Heart right ventricle (tissue), 16 donors: ENCODE data around the gene PHACTR3. TPM values are rescaled to one million over a fixed set of nuclear protein-coding genes. Genes with fewer than 3 reads are reported as not detected.

Experiments used
- ATAC-seq, 8 donors: fragments of 200-7000 bp; cut with Tn5 transposase; one replicate each; pipeline ENCODE4 v1.9.1; 2020; ENCODE audit warnings: mild to moderate bottlenecking in 8 of 8, moderate library complexity in 8 of 8, moderate number of reproducible peaks in 1 of 8
- DNase-seq, 2 donors: peaks; one replicate each; pipeline ENCODE4 v3.0.0-alpha.2; 2020
- H3K27ac ChIP-seq, 10 donors: fragments of 200-600 bp; sonication (generic) in 2 of 10; one replicate each; pipeline versions ENCODE4 v1.5.0 to v1.8.0; 2020 to 2022; ENCODE audit warnings: mild to moderate bottlenecking in 3 of 10
- H3K27me3 ChIP-seq, 7 donors: fragments of 200-600 bp; one replicate each; pipeline ENCODE4 v1.8.0; 2021 to 2022; ENCODE audit warnings: mild to moderate bottlenecking in 2 of 7
- H3K36me3 ChIP-seq, 9 donors: fragments of 200-600 bp; sonication (generic) in 1 of 9; one replicate each; pipeline versions ENCODE4 v1.5.0 to v1.8.0; 2020 to 2022; ENCODE audit warnings: mild to moderate bottlenecking in 2 of 9
- H3K4me1 ChIP-seq, 9 donors: fragments of 200-600 bp; sonication (generic) in 1 of 9; one replicate each; pipeline versions ENCODE4 v1.5.0 to v1.8.0; 2020 to 2022; ENCODE audit warnings: mild to moderate bottlenecking in 4 of 9
- H3K4me3 ChIP-seq, 10 donors: fragments of 200-600 bp; sonication (generic) in 2 of 10; one replicate each; pipeline versions ENCODE4 v1.5.0 to v1.8.0; 2020 to 2022; ENCODE audit warnings: mild to moderate bottlenecking in 7 of 10, moderate library complexity in 2 of 10
- H3K9me3 ChIP-seq, 11 donors: fragments of 200-600 bp in 10 of 11; sonication (generic) in 2 of 11; one replicate each; pipeline versions ENCODE4 v1.5.0 to v1.8.0; 2013 to 2022; ENCODE audit warnings: mild to moderate bottlenecking in 2 of 11, control low read depth in 1 of 11, moderate library complexity in 1 of 11
- WGBS, 2 donors: extraction: QIAGEN DNeasy Blood & Tissue Kit; methylation state at CpG; one replicate each; pipeline ENCODE4 v1.1.7; 2013; ENCODE audit warnings: inconsistent platforms in 1 of 2; 5-methylcytosine and 5-hydroxymethylcytosine counted together
- intact Hi-C, 10 donors: fragments of 100-400 bp; cut with DNase I; formaldehyde crosslinking; loops; one replicate each; pipeline versions ENCODE4 v1.11.1 to v1.14.2; 2022
- polyA plus RNA-seq, 2 donors: library from polyadenylated mRNA; stranded (reverse); fragments of 200-250 nt; gene quantifications; one replicate each; pipeline ENCODE4 v1.2.3, GENCODE V29; 2013
- total RNA-seq, 10 donors: library from RNA; stranded (reverse); fragmentation: NEBNext Ultra II Directional in 3 of 10; extraction: Animal tissue kit (Norgen Biotek cat#: 25700) in 3 of 10; gene quantifications; one replicate each; pipeline versions ENCODE4 v1.2.1 to v1.2.4, GENCODE V29; 2021 to 2023
- TF ChIP-seq, protein P1 (sequence below), 9 donors: fragments of 200-600 bp; sonication (generic) in 2 of 9; IDR thresholded peaks; one replicate each; pipeline versions ENCODE4 v1.5.0 to v1.8.0; 2021 to 2022; ENCODE audit warnings: antibody characterized with exemption in 9 of 9, mild to moderate bottlenecking in 5 of 9, moderate library complexity in 1 of 9
- donor health status: Arrhythmogenic right ventricular cardiomyopathy.
- donor health status: ischemic (EF 13 %, LVEDD 7.1; RV severe dilation, severe dysfunction).
- donor health status: healthy with polysubstance abuse.
- donor health status: DM: no; HTN: yes; CAD: no.
- donor health status: DM: no; HTN: no; CAD: no.
- donor health status: ischemic (EF 25% LVEDD 6.9; RV normal size, moderate dysfunction).
- donor health status: ischemic (EF 25% LVEDD 5.7; RV mildly dilated, moderate dysfunction).
- donor health status: healthy.
- donor health status: DM: yes; HTN: yes; CAD: no.
- donor health status: Ischemic cardiomyopathy.
- donor health status: ischemic (EF 35%, LVEDD 5.7; RV mildly dilated, moderate dysfunction).
- donor health status: nonischemic (EF 11% LVEDD 7.7; RV severe dilation, severe dysfunction).
- donor health status: DM: yes; HTN: yes; CAD: no.
- donor health status: PGD.
- donor health status: ischemic (EF 29% LVEDD 5.4; RV normal size, mild dysfunction).
- donor health status: nonischemic (EF 23%, LVEDD 6.1; RV moderate dilation, normal function).

Gene PHACTR3
- total and polyA plus RNA-seq, 12 donors, result 0.51 to 24.1 (median 3.7) TPM

DNA sequence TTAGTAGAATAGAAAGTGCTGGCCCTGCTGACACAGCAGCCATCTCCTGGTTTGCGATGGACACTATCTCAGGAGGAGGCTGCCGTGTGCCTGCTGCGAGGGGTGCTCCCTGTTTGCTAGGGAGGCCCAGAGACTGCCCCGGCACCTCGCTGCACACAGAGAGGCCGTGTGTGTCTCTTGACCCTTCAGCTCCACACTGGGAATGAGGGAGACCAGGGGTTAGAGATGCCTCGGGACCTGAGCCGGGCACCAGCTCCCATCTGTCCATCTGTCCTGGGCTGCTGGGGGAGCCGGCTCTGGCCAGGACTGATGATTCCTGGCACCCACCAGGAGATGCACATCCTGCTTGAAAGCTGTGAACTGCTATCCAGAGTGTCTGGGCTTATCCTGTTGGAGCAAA, 18.2 kb downstream of the PHACTR3 start:
- H3K4me1 ChIP-seq, result no peaks in the 10 kb centered on the region
- ATAC-seq, result no peak
- peaks cover 0 to 33% (median 7%) of the 10 kb centered on the region in 7 donors for H3K27me3 ChIP-seq
- TF ChIP-seq, protein P1, sequence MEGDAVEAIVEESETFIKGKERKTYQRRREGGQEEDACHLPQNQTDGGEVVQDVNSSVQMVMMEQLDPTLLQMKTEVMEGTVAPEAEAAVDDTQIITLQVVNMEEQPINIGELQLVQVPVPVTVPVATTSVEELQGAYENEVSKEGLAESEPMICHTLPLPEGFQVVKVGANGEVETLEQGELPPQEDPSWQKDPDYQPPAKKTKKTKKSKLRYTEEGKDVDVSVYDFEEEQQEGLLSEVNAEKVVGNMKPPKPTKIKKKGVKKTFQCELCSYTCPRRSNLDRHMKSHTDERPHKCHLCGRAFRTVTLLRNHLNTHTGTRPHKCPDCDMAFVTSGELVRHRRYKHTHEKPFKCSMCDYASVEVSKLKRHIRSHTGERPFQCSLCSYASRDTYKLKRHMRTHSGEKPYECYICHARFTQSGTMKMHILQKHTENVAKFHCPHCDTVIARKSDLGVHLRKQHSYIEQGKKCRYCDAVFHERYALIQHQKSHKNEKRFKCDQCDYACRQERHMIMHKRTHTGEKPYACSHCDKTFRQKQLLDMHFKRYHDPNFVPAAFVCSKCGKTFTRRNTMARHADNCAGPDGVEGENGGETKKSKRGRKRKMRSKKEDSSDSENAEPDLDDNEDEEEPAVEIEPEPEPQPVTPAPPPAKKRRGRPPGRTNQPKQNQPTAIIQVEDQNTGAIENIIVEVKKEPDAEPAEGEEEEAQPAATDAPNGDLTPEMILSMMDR (IDR thresholded peaks at IDR 0.05), result no peak
- no peaks in the 10 kb centered on the region for H3K36me3 ChIP-seq
- no peaks in the 10 kb centered on the region for H3K9me3 ChIP-seq
- DNase-seq, result no peak
- WGBS, 2 donors, result 84 to 87% methylated on average over 9 of the region's 9 CpGs
- H3K27ac ChIP-seq, result no peak overlapping the region
- intact Hi-C loops, result no loop called here
- no peak overlapping the region for H3K4me3 ChIP-seq

DNA sequence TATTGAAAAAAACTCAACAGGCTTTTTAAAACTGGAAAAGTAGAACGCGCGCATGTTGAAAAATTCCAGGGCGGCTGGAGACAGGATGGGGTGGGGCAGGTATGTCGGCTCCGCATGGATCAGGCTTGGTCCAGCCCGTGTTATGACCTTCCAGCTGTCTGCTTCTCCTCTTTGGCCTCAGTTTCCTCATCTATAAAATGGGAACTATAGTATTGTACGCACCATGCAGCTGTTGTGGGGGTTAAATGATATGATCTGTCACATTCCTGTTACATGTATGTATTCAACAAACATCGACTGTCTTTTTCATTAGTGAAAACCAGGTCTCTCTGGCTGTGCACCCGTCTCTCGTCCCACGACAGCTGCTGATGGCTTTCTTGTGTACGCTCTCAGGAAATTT, 18.8 kb downstream of the PHACTR3 start:
- WGBS, 2 donors, result 85 to 88% methylated on average over 13 of the region's 13 CpGs
- Histone ChIP-seq H3K27me3 (peaks cover 0 to 27% (median 5%) of the 10 kb centered on the region in 7 donors), H3K4me1 (no peaks in the 10 kb centered on the region), H3K4me3 (no peak overlapping the region), H3K36me3 (no peaks in the 10 kb centered on the region), H3K9me3 (no peaks in the 10 kb centered on the region), H3K27ac (no peak overlapping the region)
- DNase-seq, result no peak
- ATAC-seq, result no peak
- intact Hi-C loops, result no loop called here
- TF ChIP-seq, protein P1 (IDR thresholded peaks at IDR 0.05), result no peak

DNA sequence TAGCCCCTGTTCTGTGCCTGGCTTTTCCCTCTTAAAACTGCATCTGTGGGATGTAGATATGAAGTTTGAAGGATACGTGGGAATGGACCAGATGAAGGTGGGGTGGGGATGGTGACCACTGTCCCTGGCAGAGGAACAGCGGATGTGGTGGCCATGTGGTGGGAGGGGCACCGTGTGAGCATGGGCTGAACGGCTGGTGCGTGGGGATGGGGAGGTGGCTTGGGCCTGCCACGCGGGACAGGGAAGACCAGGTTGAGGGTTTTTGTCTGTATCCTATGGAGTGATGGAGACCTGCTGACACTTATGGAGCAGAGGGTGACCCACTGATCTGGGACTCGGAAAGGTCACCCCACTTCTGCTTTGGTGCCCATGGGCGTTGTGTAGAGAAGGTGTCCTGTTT, 19.2 kb downstream of the PHACTR3 start:
- Histone ChIP-seq H3K27me3 (peaks cover 0 to 28% (median 5%) of the 10 kb centered on the region in 7 donors), H3K4me1 (no peaks in the 10 kb centered on the region), H3K4me3 (no peak overlapping the region), H3K27ac (no peak overlapping the region), H3K36me3 (no peaks in the 10 kb centered on the region), H3K9me3 (no peaks in the 10 kb centered on the region)
- DNase-seq (no peak), ATAC-seq (no peak)
- intact Hi-C loops, result no loop called here
- TF ChIP-seq, protein P1 (IDR thresholded peaks at IDR 0.05), result no peak
- 88% methylated on average over 9 of the region's 9 CpGs for WGBS, 2 donors

DNA sequence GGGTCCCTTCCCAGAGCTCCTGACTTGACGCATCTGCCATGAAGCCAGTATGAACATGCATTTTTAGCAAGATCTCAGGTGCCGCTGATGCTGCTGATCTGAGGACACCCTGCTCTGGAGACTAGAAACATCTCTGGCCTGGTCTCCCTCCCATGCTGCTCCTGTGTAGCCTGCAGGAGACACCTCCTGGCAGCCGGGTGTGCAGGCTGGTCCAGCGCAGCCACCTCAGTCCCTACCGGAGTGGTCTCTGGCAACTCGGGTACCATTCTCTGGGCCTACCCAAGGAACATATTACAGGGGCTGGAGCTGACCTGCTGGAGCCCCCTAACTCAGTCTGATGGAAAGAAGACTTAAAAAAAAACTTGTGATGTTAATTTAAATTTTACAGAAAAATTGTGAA, 20.1 kb downstream of the PHACTR3 start:
- H3K4me1 ChIP-seq, result no peaks in the 10 kb centered on the region
- H3K27me3 ChIP-seq, result peaks cover 0 to 29% (median 5%) of the 10 kb centered on the region in 7 donors
- H3K9me3 ChIP-seq, result no peaks in the 10 kb centered on the region
- no peak overlapping the region for H3K4me3 ChIP-seq
- WGBS, 2 donors, result 86 to 92% methylated on average over 6 of the region's 6 CpGs
- ATAC-seq, result no peak
- no peaks in the 10 kb centered on the region for H3K36me3 ChIP-seq
- H3K27ac ChIP-seq, result no peak overlapping the region
- no peak for DNase-seq
- TF ChIP-seq, protein P1 (IDR thresholded peaks at IDR 0.05), result no peak
- intact Hi-C loops, result no loop called here
